ENCODE data around the gene AFAP1.
A peak's percentile ranks its signal among the peaks of the same experiment; 100 is the strongest.

The AFAP1 gene

GRCh38 chr4:7799306-7799705 lies 140.4 kb downstream of the AFAP1 start:
- no peak for DNase-seq

GRCh38 chr4:7798178-7798995 lies 141.3 kb downstream of the AFAP1 start:
- no peak for DNase-seq

GRCh38 chr4:7797330-7797729 lies 142.3 kb downstream of the AFAP1 start:
- no peak for DNase-seq

GRCh38 chr4:7795983-7796382 lies 143.7 kb downstream of the AFAP1 start:
- no peak for DNase-seq

- no peak for DNase-seq
These were observed 146.5 kb downstream of the AFAP1 start for GRCh38 chr4:7793186-7793585.

- DNase-seq, result peak; percentile 66
These were observed 147.0 kb downstream of the AFAP1 start for GRCh38 chr4:7792616-7793015.

- DNase-seq, result no peak
These were observed 148.7 kb downstream of the AFAP1 start for GRCh38 chr4:7790999-7791398.

- no peak for DNase-seq
These were observed 149.6 kb downstream of the AFAP1 start for GRCh38 chr4:7790023-7790422.

- no peak for DNase-seq
These were observed 150.8 kb downstream of the AFAP1 start for GRCh38 chr4:7788694-7789425.

- DNase-seq, result no peak
These were observed 151.5 kb downstream of the AFAP1 start for GRCh38 chr4:7788193-7788592.

GRCh38 chr4:7787681-7788141 lies 151.9 kb downstream of the AFAP1 start:
- DNase-seq, result no peak

GRCh38 chr4:7787067-7787466 lies 152.6 kb downstream of the AFAP1 start:
- no peak for DNase-seq

GRCh38 chr4:7786517-7786916 lies 153.1 kb downstream of the AFAP1 start:
- no peak for DNase-seq

GRCh38 chr4:7786040-7786439 lies 153.6 kb downstream of the AFAP1 start:
- DNase-seq, result no peak

GRCh38 chr4:7785017-7785416 lies 154.6 kb downstream of the AFAP1 start:
- DNase-seq, result no peak

- no peak for DNase-seq
These were observed 155.4 kb downstream of the AFAP1 start for GRCh38 chr4:7784131-7784870.

- no peak for DNase-seq
These were observed 156.1 kb downstream of the AFAP1 start for GRCh38 chr4:7783541-7783940.

GRCh38 chr4:7782783-7783182 lies 156.9 kb downstream of the AFAP1 start:
- DNase-seq, result no peak

- DNase-seq, result no peak
These were observed 157.7 kb downstream of the AFAP1 start for GRCh38 chr4:7781993-7782392.

- DNase-seq, result no peak
These were observed 158.3 kb downstream of the AFAP1 start for GRCh38 chr4:7781366-7781765.

- DNase-seq, result no peak
These were observed 158.8 kb downstream of the AFAP1 start for GRCh38 chr4:7780751-7781348.

- DNase-seq, result no peak
These were observed 160.3 kb downstream of the AFAP1 start for GRCh38 chr4:7779432-7779768.
